HEK293 (cell line): Measurements from ENCODE around the gene SMOC1.

Experiments used
- CTCF ChIA-PET: fragments of 350-600 bp; formaldehyde crosslinking; extraction: SDS; loops from one replicate; lab custom pipeline; 2021; ENCODE audit warnings: antibody characterized with exemption; lab: Yijun Ruan, JAX
- POLR2A ChIA-PET: fragments of 300-600 bp; formaldehyde crosslinking; extraction: SDS; loops from one replicate; lab custom pipeline; 2020; ENCODE audit warnings: antibody characterized with exemption, inconsistent platforms; lab: Yijun Ruan, JAX
- H3K27ac ChIP-seq: fragments of 200-500 bp; sonication (Bioruptor generic); 2 replicates; pipeline ENCODE4 v1.5.1; 2014; ENCODE audit warnings: low read depth, low read length, control low read depth, inconsistent platforms; ENCODE audit errors: extremely low read depth
- H3K36me3 ChIP-seq, 2 experiments: fragments of 200-500 bp in 1 of 2; sonication (Bioruptor generic) in 1 of 2; 1 replicate in 1 of 2; 2 replicates in 1 of 2; pipeline ENCODE4 v1.5.1; 2014 to 2017; ENCODE audit warnings: inconsistent platforms in 2 of 2, low read length in 2 of 2; ENCODE audit not compliant: control insufficient read depth in 2 of 2, insufficient read depth in 1 of 2
- H3K4me1 ChIP-seq: fragments of 200-500 bp; sonication (Bioruptor generic); 2 replicates; pipeline ENCODE4 v1.5.1; 2014; ENCODE audit warnings: mild to moderate bottlenecking, low read length, inconsistent platforms; ENCODE audit not compliant: control insufficient read depth, insufficient read depth
- H3K4me3 ChIP-seq: 2 replicates; pipeline ENCODE4 v1.5.1; 2011; ENCODE audit warnings: low read depth, mild to moderate bottlenecking, control low read depth, low read length, moderate library complexity
- H3K9me3 ChIP-seq: fragments of 200-500 bp; sonication (Bioruptor generic); 2 replicates; pipeline ENCODE4 v1.5.1; 2014; ENCODE audit warnings: low read depth, low read length, inconsistent platforms; ENCODE audit not compliant: control insufficient read depth, insufficient read depth
- GLI2 ChIP-seq: fragments of 450-650 bp; formaldehyde crosslinking; IDR thresholded peaks from 2 replicates; pipeline ENCODE4; 2017; ENCODE audit warnings: missing biosample characterization, missing genetic modification characterization, low read depth, borderline replicate concordance
- KLF1 ChIP-seq: fragments of 450-650 bp; formaldehyde crosslinking; IDR thresholded peaks from 2 replicates; pipeline ENCODE4 v1.5.1; 2016; ENCODE audit warnings: missing biosample characterization, missing genetic modification characterization
- SP7 ChIP-seq: fragments of 450-650 bp; formaldehyde crosslinking; IDR thresholded peaks from 2 replicates; pipeline ENCODE4 v1.5.1; 2016; ENCODE audit warnings: missing biosample characterization, missing genetic modification characterization
- WT1 ChIP-seq: fragments of 450-650 bp; formaldehyde crosslinking; IDR thresholded peaks from 2 replicates; pipeline ENCODE4 v1.5.1; 2016; ENCODE audit warnings: missing biosample characterization, missing genetic modification characterization
- ZNF140 ChIP-seq: fragments of 450-650 bp; formaldehyde crosslinking; IDR thresholded peaks from 2 replicates; pipeline ENCODE4 v1.5.1; 2016; ENCODE audit warnings: missing biosample characterization, missing genetic modification characterization
- ZNF175 ChIP-seq: fragments of 450-650 bp; formaldehyde crosslinking; IDR thresholded peaks from 2 replicates; pipeline ENCODE4 v1.5.1; 2016; ENCODE audit warnings: missing biosample characterization, missing genetic modification characterization
- ZNF223 ChIP-seq: fragments of 450-650 bp; formaldehyde crosslinking; IDR thresholded peaks from 2 replicates; pipeline ENCODE4 v1.5.1; 2016; ENCODE audit warnings: missing biosample characterization, missing genetic modification characterization
- ZNF23 ChIP-seq: fragments of 450-650 bp; formaldehyde crosslinking; IDR thresholded peaks from 2 replicates; pipeline ENCODE4 v1.5.1; 2016; ENCODE audit warnings: missing biosample characterization, missing genetic modification characterization, borderline replicate concordance
- ZNF239 ChIP-seq: fragments of 450-650 bp; formaldehyde crosslinking; IDR thresholded peaks from 2 replicates; pipeline ENCODE4 v1.5.1; 2016; ENCODE audit warnings: missing biosample characterization, missing genetic modification characterization
- ZNF510 ChIP-seq: fragments of 450-650 bp; formaldehyde crosslinking; IDR thresholded peaks from 2 replicates; pipeline ENCODE4 v1.5.1; 2018; ENCODE audit warnings: mild to moderate bottlenecking, missing genetic modification characterization, missing biosample characterization; ENCODE audit not compliant: insufficient replicate concordance
- ZNF513 ChIP-seq: fragments of 450-650 bp; IDR thresholded peaks from 2 replicates; pipeline ENCODE4 v1.5.1; 2018; ENCODE audit warnings: missing biosample characterization, missing genetic modification characterization
- ZNF521 ChIP-seq: fragments of 450-650 bp; formaldehyde crosslinking; IDR thresholded peaks from 2 replicates; pipeline ENCODE4 v1.5.1; 2017; ENCODE audit warnings: missing biosample characterization, mild to moderate bottlenecking, missing genetic modification characterization
- ZNF600 ChIP-seq: fragments of 450-650 bp; formaldehyde crosslinking; IDR thresholded peaks from 2 replicates; pipeline ENCODE4 v1.5.1; 2016; ENCODE audit warnings: missing biosample characterization, missing genetic modification characterization
- ZNF645 ChIP-seq: fragments of 450-650 bp; formaldehyde crosslinking; IDR thresholded peaks from 2 replicates; pipeline ENCODE4; 2016; ENCODE audit warnings: missing biosample characterization, missing genetic modification characterization
- ZNF76 ChIP-seq: fragments of 450-650 bp; formaldehyde crosslinking; IDR thresholded peaks from 2 replicates; pipeline ENCODE4; 2016; ENCODE audit warnings: low read depth, missing biosample characterization, missing genetic modification characterization, borderline replicate concordance
- ZNF776 ChIP-seq: fragments of 450-650 bp; formaldehyde crosslinking; IDR thresholded peaks from 2 replicates; pipeline ENCODE4 v1.5.0; 2017; ENCODE audit warnings: missing biosample characterization, missing genetic modification characterization, borderline replicate concordance
- TF ChIP-seq, protein P1 (sequence below): fragments of 450-650 bp; formaldehyde crosslinking; IDR thresholded peaks from 2 replicates; pipeline ENCODE4 v1.5.1; 2017; ENCODE audit warnings: missing biosample characterization, mild to moderate bottlenecking, missing genetic modification characterization, moderate library complexity
- TF ChIP-seq, protein P2 (sequence below): fragments of 450-650 bp; formaldehyde crosslinking; IDR thresholded peaks from 2 replicates; pipeline ENCODE4 v1.5.1; 2016; ENCODE audit warnings: missing biosample characterization, missing genetic modification characterization

SMOC1 gene

GRCh38 chr14:69882915-69883314, 3.7 kb downstream of the SMOC1 start:
- TF ChIP-seq WT1 (tag by site-specific recombination) (no peak), ZNF776 (no peak), ZNF175 (tag by site-specific recombination) (no peak), SP7 (tag by site-specific recombination) (peak; percentile 95), ZNF645 (tag by site-specific recombination) (no peak)
- Histone ChIP-seq H3K36me3 (no peaks in the 10 kb centered on the region; a peak in 1 of 3 replicates), H3K9me3 (no peaks in the 10 kb centered on the region), H3K4me3 (no peak overlapping the region), H3K27ac (no peak overlapping the region), H3K4me1 (peaks cover 34% of the 10 kb centered on the region)
- POLR2A ChIA-PET = no interaction called here
- CTCF ChIA-PET = interaction anchor here (0.5 kb wide), 1 partner anchor 154 kb away, joined by 4 read pairs; no protein-coding TSS in a partner anchor

GRCh38 chr14:69886453-69887242, 7.4 kb downstream of the SMOC1 start:
- CTCF ChIA-PET = interaction anchor here (0.9 kb wide), 1 partner anchor 149 kb away, joined by 3 read pairs; no protein-coding TSS in a partner anchor
- POLR2A ChIA-PET = no interaction called here

GRCh38 chr14:69887740-69888657, 8.8 kb downstream of the SMOC1 start:
- ChIA-PET CTCF (interaction anchor here (0.5 to 2.3 kb wide), 3 partner anchors 125 to 284 kb away, joined by 3 to 7 read pairs (median 5); no protein-coding TSS in a partner anchor), POLR2A (interaction anchor here (1.3 kb wide), 1 partner anchor 9 kb away, joined by 3 read pairs; the partner anchor contains the start of gene SMOC1)
- Histone ChIP-seq H3K4me3 (no peak overlapping the region), H3K4me1 (peaks cover 12% of the 10 kb centered on the region), H3K27ac (no peak overlapping the region), H3K9me3 (no peaks in the 10 kb centered on the region), H3K36me3 (no peaks in the 10 kb centered on the region; a peak in 1 of 3 replicates)
- TF ChIP-seq KLF1 (tag by site-specific recombination) (no peak), ZNF23 (tag by site-specific recombination) (no peak), GLI2 (tag by site-specific recombination) (no peak), ZNF513 (no peak), ZNF510 (no peak), ZNF76 (no peak), ZNF239 (no peak), ZNF521 (tag by site-specific recombination) (no peak), ZNF223 (tag by site-specific recombination) (no peak)
- TF ChIP-seq, protein P1, sequence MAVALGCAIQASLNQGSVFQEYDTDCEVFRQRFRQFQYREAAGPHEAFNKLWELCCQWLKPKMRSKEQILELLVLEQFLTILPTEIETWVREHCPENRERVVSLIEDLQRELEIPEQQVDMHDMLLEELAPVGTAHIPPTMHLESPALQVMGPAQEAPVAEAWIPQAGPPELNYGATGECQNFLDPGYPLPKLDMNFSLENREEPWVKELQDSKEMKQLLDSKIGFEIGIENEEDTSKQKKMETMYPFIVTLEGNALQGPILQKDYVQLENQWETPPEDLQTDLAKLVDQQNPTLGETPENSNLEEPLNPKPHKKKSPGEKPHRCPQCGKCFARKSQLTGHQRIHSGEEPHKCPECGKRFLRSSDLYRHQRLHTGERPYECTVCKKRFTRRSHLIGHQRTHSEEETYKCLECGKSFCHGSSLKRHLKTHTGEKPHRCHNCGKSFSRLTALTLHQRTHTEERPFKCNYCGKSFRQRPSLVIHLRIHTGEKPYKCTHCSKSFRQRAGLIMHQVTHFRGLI (tag by site-specific recombination) = no peak

More at GRCh38 chr14:69886453-69887242, 7.4 kb downstream of the SMOC1 start:
- no peak overlapping the region for H3K27ac ChIP-seq
- no peaks in the 10 kb centered on the region for H3K9me3 ChIP-seq
- TF ChIP-seq ZNF600 (tag by site-specific recombination) (no peak), ZNF140 (tag by site-specific recombination) (peak; percentile 57; the same call in 1 of the 2 replicates)
- TF ChIP-seq, protein P2, sequence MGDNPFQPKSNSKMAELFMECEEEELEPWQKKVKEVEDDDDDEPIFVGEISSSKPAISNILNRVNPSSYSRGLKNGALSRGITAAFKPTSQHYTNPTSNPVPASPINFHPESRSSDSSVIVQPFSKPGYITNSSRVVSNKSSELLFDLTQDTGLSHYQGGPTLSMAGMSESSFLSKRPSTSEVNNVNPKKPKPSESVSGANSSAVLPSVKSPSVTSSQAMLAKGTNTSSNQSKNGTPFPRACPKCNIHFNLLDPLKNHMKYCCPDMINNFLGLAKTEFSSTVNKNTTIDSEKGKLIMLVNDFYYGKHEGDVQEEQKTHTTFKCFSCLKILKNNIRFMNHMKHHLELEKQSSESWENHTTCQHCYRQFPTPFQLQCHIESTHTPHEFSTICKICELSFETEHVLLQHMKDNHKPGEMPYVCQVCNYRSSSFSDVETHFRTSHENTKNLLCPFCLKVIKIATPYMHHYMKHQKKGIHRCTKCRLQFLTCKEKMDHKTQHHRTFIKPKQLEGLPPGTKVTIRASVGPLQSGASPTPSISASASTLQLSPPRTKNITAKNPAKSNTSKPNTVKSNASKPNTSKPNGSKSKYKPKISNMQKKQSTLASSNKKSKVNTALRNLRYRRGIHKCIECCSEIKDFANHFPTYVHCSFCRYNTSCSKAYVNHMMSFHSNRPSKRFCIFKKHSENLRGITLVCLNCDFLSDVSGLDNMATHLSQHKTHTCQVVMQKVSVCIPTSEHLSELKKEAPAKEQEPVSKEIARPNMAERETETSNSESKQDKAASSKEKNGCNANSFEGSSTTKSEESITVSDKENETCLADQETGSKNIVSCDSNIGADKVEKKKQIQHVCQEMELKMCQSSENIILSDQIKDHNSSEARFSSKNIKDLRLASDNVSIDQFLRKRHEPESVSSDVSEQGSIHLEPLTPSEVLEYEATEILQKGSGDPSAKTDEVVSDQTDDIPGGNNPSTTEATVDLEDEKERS (tag by site-specific recombination) = no peak
- peaks cover 26% of the 10 kb centered on the region for H3K4me1 ChIP-seq
- H3K36me3 ChIP-seq = no peaks in the 10 kb centered on the region; a peak in 1 of 3 replicates
- no peak overlapping the region for H3K4me3 ChIP-seq
